ENCODE results near the gene SLC37A1.

SLC37A1 gene

DNA sequence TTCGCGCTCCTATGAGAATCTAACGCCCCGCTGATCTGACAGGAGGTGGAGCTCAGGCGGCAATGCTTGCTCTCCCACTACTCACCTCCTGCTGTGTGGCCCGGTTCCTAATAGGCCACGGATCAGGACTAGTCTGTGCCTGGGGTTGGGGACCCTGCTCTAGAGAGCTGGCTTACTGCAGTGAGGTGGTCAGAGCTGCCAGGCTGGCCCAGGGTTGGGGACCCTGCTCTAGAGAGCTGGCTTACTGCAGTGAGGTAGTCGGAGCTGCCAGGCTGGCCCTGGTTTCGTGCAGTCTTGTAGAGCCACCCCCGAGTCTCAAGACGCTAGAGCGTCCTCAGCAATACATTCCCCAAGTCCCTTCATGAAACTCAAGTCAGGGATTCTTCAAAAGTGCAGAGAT, 27.5 kb downstream of the SLC37A1 start:
- Mint-ChIP-seq H3K36me3 (ENCODE audit: low read depth) (peaks cover under 1% of the 10 kb centered on the region), H3K9me3 (no peaks in the 10 kb centered on the region), H3K27ac (no peak overlapping the region), H3K27me3 (ENCODE audit: low read depth) (peaks cover 35% of the 10 kb centered on the region), H3K4me1 (peaks cover 4% of the 10 kb centered on the region), H3K4me3 (no peak overlapping the region)
- TF ChIP-seq, protein P1, sequence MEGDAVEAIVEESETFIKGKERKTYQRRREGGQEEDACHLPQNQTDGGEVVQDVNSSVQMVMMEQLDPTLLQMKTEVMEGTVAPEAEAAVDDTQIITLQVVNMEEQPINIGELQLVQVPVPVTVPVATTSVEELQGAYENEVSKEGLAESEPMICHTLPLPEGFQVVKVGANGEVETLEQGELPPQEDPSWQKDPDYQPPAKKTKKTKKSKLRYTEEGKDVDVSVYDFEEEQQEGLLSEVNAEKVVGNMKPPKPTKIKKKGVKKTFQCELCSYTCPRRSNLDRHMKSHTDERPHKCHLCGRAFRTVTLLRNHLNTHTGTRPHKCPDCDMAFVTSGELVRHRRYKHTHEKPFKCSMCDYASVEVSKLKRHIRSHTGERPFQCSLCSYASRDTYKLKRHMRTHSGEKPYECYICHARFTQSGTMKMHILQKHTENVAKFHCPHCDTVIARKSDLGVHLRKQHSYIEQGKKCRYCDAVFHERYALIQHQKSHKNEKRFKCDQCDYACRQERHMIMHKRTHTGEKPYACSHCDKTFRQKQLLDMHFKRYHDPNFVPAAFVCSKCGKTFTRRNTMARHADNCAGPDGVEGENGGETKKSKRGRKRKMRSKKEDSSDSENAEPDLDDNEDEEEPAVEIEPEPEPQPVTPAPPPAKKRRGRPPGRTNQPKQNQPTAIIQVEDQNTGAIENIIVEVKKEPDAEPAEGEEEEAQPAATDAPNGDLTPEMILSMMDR (IDR thresholded peaks at IDR 0.05; ENCODE audit: unreplicated experiment in 3 of 3) = no peak

DNA sequence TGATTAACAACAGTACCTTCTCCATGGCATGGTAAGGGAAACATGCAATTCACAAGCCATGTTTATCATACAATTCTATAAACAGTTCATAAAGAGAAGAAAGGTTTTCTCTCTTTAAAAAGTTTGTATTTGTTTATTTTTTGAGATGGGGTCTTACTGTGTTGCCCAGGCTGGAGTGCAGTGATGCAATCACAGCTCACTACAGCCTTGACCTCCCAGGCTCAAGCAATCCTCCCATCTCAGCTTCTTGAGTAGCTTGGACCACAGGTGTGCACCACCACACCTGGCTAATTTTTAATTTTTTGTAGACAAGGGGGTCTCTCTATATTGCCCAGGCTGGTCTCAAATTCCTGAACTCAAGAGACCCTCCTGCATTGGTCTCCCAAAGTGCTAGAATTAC, 28.0 kb downstream of the SLC37A1 start:
- Mint-ChIP-seq H3K4me1 (peaks cover 4% of the 10 kb centered on the region), H3K4me3 (no peak overlapping the region), H3K27me3 (ENCODE audit: low read depth) (peaks cover 35% of the 10 kb centered on the region), H3K9me3 (no peaks in the 10 kb centered on the region), H3K27ac (no peak overlapping the region), H3K36me3 (ENCODE audit: low read depth) (peaks cover 3% of the 10 kb centered on the region)
- TF ChIP-seq, protein P1 (IDR thresholded peaks at IDR 0.05; ENCODE audit: unreplicated experiment in 3 of 3) = no peak

DNA sequence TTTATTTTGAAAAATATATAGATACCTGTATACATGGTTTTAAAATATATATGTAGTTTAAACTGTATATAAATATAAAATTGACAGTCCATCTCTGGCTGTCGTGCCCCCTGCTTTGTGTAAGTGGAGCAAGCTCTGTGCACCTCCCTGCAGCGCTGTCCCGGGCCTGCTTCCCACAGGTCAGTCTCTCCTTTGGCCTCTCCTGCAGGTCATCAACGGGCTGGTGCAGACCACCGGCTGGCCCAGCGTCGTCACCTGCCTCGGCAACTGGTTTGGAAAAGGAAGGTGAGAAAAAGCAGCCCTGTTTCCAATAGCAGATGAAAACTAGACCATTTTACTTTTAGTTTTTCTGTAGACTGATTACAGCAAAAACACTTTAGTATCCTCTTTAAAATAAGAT, 28.5 kb downstream of the SLC37A1 start:
- TF ChIP-seq, protein P1 (IDR thresholded peaks at IDR 0.05; ENCODE audit: unreplicated experiment in 3 of 3) = no peak

DNA sequence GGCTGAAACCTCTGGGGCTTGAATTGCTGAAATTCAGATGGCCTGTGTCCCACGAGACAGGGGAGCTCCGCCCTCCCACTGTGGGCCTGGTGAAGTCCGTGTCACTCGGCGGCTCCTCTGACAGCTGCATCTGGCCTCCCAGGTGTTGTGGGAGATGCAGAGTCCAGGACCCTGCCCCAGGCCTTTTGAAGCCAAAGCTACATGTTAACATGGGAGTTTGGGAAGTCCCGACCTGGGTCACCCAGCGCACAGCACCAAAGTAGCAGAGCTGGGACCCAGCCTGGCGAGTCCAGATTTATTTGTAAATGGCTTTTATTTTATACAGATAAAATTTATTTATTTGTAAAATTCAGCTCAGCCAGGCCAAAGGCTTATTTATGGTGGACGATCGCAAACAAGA, 28.9 kb downstream of the SLC37A1 start:
- H3K27me3 Mint-ChIP-seq (ENCODE audit: low read depth) = peaks cover 32% of the 10 kb centered on the region
- H3K4me1 Mint-ChIP-seq = peaks cover 4% of the 10 kb centered on the region
- TF ChIP-seq, protein P1 (IDR thresholded peaks at IDR 0.05; ENCODE audit: unreplicated experiment in 3 of 3) = no peak
- H3K9me3 Mint-ChIP-seq = no peaks in the 10 kb centered on the region
- no peak overlapping the region for H3K27ac Mint-ChIP-seq
- no peak overlapping the region for H3K4me3 Mint-ChIP-seq
- peaks cover 3% of the 10 kb centered on the region for H3K36me3 Mint-ChIP-seq (ENCODE audit: low read depth)

More for the DNA sequence above, 28.5 kb downstream of the SLC37A1 start:
- Mint-ChIP-seq H3K36me3 (ENCODE audit: low read depth) (peaks cover 3% of the 10 kb centered on the region), H3K27me3 (ENCODE audit: low read depth) (peaks cover 35% of the 10 kb centered on the region), H3K4me3 (no peak overlapping the region), H3K27ac (no peak overlapping the region), H3K9me3 (no peaks in the 10 kb centered on the region), H3K4me1 (peaks cover 4% of the 10 kb centered on the region)

DNA sequence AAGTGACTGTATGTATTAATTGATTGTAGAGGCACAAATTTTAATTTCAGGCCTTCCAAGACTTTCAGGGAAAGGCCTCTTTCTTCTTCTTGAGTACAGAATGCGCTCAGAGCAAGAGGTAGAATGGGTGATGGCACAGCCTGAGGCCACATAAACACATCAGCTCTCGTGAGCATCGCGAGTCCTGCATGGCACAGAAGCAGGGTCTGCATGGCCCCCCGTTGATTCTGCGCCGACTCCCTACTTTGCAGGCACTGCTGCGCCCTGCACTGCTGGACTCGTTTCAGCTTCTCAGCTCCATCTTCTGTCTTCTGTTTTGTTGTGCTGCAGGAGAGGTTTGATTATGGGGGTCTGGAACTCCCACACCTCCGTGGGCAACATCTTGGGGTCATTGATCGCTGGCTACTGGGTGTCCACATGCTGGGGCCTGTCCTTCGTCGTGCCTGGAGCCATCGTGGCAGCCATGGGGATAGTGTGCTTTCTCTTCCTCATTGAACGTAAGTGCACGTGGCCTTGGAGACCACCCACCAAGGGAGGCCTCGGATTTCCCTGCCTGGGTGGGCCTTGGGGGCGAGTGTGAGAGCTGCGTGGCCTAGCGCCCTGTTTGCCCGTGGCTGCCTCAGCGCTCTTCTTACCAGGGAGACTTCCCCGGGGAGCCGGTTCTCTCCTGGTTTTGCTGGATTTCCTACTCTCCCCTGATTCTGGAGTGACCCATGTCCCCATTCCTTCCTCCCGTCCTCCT, 29.6 kb downstream of the SLC37A1 start:
- TF ChIP-seq, protein P1 (IDR thresholded peaks at IDR 0.05; ENCODE audit: unreplicated experiment in 3 of 3) = no peak
- Mint-ChIP-seq H3K4me3 (no peak overlapping the region), H3K9me3 (no peaks in the 10 kb centered on the region), H3K27ac (no peak overlapping the region), H3K36me3 (ENCODE audit: low read depth) (peaks cover 4% of the 10 kb centered on the region), H3K4me1 (peaks cover 4% of the 10 kb centered on the region), H3K27me3 (ENCODE audit: low read depth) (peaks cover 25% of the 10 kb centered on the region)

DNA sequence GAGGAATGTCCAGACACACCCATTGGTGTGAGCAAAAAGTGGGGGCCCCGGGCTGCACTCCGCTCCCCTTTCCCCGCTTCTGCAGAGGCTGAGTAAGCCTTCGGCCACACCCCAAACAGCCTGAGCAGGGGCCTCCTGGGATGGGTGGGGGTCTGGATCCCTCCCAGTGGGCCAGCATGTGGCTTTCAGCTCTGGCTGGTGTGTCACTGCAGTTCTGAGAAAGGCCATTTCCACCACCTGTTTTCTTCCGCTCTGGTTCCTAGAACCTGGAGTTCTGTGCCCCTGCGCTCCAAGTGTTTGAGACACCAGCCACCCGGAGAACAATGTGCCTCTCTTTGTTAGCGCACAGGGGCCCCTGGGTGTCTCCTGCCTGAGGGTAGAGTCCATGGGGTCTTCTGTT, 30.9 kb downstream of the SLC37A1 start:
- H3K27ac Mint-ChIP-seq = no peak overlapping the region
- peaks cover 4% of the 10 kb centered on the region for H3K4me1 Mint-ChIP-seq
- H3K36me3 Mint-ChIP-seq (ENCODE audit: low read depth) = peaks cover 8% of the 10 kb centered on the region
- no peak overlapping the region for H3K4me3 Mint-ChIP-seq
- no peaks in the 10 kb centered on the region for H3K9me3 Mint-ChIP-seq
- TF ChIP-seq, protein P1 (IDR thresholded peaks at IDR 0.05; ENCODE audit: unreplicated experiment in 3 of 3) = no peak
- peaks cover 14% of the 10 kb centered on the region for H3K27me3 Mint-ChIP-seq (ENCODE audit: low read depth)
